Mammary epithelial cell (primary cell): ENCODE measurements around the gene NUMB.

Source experiments
- CTCF ChIP-seq, 2 donors: IDR thresholded peaks in 1 of 2; conservative IDR thresholded peaks in 1 of 2; 2 replicates each; pipeline ENCODE4 v1.5.1; 2011 to 2012; ENCODE audit warnings: inconsistent platforms in 2 of 2, low read length in 2 of 2, mild to moderate bottlenecking in 2 of 2, control low read depth in 1 of 2, low read depth in 1 of 2; ENCODE audit not compliant: insufficient read depth in 1 of 2; ENCODE audit errors: extremely low read depth in 1 of 2
- EZH2 ChIP-seq: IDR thresholded peaks from 2 replicates; pipeline ENCODE4 v1.6.1; 2012; ENCODE audit warnings: low read length, inconsistent platforms, borderline replicate concordance

GRCh38 chr14:73457924-73458182, 493 bp downstream of the NUMB start:
- TF ChIP-seq CTCF (conservative IDR thresholded peaks at IDR 0.05 in 1 of 2, IDR thresholded peaks at IDR 0.05 in 1 of 2; ENCODE audit: extremely low read depth in 1 of 2, insufficient read depth in 1 of 2, low read depth in 1 of 2, low read length in 2 of 2) (no peak), EZH2 (no peak)
